NCI-H187 (cell line): ENCODE results near the gene OR6C2.
"Not testable (repeated sequence)": the region's sequence is repeated elsewhere in the genome, so short reads cannot be mapped to it uniquely, and the experiment has no call there.

ENCODE experiments used
- DNase-seq, 2 experiments: peaks; one replicate each; lab custom pipeline; 2025; lab: John Stamatoyannopoulos, UW

OR6C2 gene

DNA sequence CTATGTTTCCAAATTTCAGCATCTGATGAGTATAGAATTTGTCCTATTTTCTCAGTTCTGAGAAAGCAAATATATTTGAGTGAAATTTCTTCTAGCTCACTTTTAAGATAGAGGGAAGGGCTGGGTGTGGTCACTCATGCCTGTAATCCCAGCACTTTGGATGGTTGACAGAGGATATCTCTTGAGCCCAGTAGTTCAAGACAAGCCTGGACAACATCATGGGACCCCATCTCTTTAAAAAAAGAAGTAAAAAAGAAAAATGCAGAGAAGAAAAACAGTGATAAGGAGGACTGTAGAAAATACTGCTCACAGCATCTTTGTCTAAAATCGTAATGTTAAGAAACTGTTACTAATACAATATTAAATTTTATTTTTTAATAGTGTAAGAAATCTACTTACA lies 28.4 kb downstream of the OR6C2 start:
- DNase-seq = no peak

DNA sequence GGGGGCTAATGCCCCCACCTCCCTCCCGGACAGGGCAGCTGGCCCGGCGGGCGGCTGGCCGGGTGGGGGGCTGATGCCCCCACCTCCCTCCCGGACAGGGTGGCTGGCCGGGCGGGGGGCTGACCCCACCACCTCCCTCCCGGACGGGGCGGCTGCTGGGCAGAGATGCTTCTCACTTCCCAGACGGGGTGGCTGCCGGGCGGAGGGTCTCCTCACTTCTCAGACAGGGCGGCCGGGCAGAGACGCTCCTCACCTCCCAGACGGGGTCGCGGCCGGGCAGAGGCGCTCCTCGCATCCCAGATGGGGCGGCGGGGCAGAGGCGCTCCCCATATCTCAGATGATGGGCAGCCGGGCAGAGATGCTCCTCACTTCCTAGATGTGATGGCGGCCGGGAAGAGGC lies 35.3 kb downstream of the OR6C2 start:
- not testable (repeated sequence) for DNase-seq

DNA sequence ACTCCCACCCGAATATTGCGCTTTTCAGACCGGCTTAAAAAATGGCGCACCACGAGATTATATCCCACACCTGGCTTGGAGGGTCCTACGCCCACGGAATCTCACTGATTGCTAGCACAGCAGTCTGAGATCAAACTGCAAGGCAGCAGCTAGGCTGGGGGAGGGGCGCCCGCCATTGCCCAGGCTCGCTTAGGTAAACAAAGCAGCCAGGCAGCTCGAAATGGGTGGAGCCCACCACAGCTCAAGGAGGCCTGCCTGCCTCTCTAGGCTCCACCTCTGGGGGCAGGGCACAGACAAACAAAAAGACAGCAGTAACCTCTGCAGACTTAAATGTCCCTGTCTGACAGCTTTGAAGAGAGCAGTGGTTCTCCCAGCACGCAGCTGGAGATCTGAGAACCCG lies 40.4 kb downstream of the OR6C2 start:
- not testable (repeated sequence) for DNase-seq

DNA sequence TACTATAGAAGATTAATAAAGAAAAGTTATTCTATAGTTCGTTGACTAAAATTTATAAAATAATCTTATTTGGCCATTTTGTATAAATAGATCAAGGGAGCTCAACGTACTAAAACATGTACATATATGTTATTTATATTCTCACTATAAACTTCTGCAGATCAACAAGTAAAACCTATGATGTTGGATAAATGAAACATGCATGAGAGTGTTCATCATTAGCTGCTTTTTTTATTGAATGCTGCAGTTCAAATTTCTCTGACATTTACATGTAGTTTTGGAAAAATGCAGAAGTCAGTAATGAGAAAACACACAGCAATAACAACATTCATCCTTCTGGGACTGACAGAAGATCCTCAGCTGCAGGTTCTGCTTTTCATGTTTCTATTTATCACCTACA lies 48.2 kb downstream of the OR6C2 start, which contains the start of gene OR6C68:
Gene OR6C68 (plus strand): TSS at position 301 of the 400 bp plus-strand sequence. CDS start 0 bp downstream, at position 301.
- no peak for DNase-seq

DNA sequence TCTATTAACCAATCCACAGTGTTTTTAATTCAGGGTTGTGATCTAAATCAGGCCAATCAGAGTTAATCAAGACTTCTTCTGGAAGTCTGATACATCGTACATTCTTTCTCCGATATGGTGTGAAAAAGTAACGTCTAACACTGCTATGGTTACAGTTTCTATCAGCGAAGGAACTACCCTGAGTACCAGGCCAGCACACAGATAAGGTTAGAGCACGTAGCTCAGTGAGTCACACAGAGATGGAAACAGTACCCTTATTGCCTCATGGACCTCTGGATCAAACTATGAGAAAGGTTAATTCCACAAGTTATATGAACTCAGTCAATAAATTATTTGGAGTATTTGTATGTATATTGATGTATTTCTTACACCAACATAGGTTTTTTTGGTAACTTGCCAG lies 51.6 kb downstream of the OR6C2 start:
- no peak for DNase-seq

DNA sequence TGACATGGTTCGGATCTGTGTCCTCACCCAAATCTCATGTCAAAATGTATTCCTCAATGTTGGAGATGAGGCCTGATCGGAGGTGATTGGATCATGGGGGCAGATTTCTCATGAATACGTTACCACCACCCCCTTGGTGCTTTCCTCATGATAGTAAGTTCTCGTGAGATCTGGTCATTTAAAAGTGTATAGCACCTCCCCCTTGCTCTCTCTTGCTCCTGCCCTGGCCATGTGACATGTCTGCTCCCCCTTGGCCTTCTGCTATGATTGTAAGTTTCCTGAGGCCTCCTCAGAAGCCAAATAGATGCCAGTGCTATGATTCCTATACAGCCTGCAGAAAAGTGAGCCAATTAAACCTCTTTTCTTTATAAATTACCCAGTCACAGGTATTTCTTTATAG lies 55.4 kb downstream of the OR6C2 start:
- DNase-seq = no peak

DNA sequence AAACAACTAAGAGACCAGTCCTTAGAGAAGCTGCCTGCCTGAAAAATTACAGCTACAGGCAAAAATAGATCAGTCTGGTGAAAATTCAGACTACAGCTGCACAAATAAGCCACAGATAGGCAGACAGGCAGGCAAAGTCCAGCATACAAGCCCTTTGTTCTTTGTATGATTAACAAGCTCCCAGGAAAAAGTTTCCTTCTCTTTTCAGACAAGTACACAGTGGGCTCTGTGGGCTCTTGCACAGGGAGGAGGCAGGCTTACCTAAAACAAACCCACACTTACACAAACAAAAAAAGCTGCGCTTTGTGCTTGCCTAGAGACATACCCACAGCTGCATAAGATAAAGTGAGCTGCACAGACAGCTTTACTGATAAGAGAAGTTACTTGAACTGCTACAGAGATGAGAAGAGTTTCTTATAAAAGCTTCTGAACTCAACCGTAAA lies 56.0 kb downstream of the OR6C2 start:
- DNase-seq = no peak

DNA sequence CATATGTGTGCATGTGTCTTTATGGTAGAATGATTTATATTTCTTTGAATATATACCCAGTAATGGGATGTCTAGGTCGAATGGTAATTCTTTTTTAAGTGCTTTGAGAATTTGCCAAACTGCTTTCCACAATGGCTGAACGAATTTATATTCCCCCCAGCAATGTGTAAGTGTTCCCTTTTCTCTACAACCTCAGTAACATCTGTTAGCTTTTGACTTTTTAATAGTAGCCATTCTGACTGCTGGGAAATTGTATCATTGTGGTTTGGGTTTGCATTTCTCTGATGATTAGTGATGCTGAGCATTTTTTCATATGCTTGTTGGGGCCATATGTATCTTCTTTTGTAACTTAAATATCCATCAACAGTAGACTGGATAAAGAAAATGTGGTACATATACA lies 57.7 kb downstream of the OR6C2 start:
- DNase-seq = no peak
